Memory B cell (primary cell): Measurements from ENCODE around the gene RHOB.

Experiments
- ATAC-seq: fragments of 150-1000 bp; cut with Tn5 transposase; 2 replicates; pipeline ENCODE4 v1.10.0; 2021; ENCODE audit warnings: low read depth, mild to moderate bottlenecking, moderate library complexity
- DNase-seq, 2 donors: peaks; one replicate each; pipeline ENCODE4 v3.0.0; 2022; ENCODE audit warnings: low spot score in 2 of 2
- H3K27ac Mint-ChIP-seq: one replicate; pipeline ENCODE4 v1.8.0; 2022; ENCODE audit warnings: mild to moderate bottlenecking, moderate library complexity, mixed read lengths
- H3K27me3 Mint-ChIP-seq: one replicate; pipeline ENCODE4 v1.8.0; 2022; ENCODE audit warnings: mixed read lengths
- H3K36me3 Mint-ChIP-seq: one replicate; pipeline ENCODE4 v1.8.0; 2022; ENCODE audit warnings: mild to moderate bottlenecking, mixed read lengths
- H3K4me1 Mint-ChIP-seq: one replicate; pipeline ENCODE4 v1.8.0; 2022; ENCODE audit warnings: mixed read lengths
- H3K4me3 Mint-ChIP-seq: one replicate; pipeline ENCODE4 v1.8.0; 2022; ENCODE audit warnings: mild to moderate bottlenecking, moderate library complexity, mixed read lengths
- H3K9me3 Mint-ChIP-seq: one replicate; pipeline ENCODE4 v1.8.0; 2022; ENCODE audit warnings: mixed read lengths

RHOB gene

DNA sequence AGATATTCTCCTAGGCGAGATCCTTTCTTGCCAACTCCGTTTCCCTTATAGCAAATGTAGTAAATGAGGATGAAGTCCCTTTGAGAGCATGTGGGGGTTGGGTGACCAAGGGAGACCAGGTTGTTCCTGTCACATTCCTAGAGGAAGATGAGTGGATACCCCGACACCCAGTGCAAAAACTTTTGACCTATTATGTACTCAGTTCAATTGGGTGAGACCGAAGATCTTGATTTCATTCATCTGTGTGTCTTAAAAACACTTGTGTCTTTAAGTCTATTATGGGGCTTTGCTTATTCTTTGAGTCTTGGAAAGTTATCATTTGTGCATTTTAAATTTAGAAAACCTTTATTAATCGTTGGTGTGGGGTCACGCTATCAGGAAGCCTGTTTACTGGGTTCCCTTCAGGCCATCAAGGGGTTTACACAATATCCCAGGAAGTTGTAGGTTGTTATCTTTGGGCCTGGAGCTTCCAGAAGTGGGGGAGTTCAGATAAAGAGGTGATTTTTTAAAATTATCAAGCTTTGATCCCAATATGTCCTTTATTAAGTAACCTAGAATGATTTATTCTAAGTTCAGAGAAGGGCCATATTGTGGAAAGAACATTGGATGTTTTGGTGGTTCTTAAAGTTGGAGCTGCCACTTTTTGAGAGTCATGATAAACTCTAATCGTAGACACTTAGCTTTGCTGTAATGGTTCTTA lies 2.8 kb downstream of the RHOB start:
- ATAC-seq = no peak
- Mint-ChIP-seq H3K4me3 (no peak overlapping the region), H3K9me3 (no peaks in the 10 kb centered on the region), H3K27me3 (peaks cover 6% of the 10 kb centered on the region), H3K36me3 (no peaks in the 10 kb centered on the region), H3K4me1 (peaks cover 2% of the 10 kb centered on the region), H3K27ac (no peak overlapping the region)
- no peak for DNase-seq

DNA sequence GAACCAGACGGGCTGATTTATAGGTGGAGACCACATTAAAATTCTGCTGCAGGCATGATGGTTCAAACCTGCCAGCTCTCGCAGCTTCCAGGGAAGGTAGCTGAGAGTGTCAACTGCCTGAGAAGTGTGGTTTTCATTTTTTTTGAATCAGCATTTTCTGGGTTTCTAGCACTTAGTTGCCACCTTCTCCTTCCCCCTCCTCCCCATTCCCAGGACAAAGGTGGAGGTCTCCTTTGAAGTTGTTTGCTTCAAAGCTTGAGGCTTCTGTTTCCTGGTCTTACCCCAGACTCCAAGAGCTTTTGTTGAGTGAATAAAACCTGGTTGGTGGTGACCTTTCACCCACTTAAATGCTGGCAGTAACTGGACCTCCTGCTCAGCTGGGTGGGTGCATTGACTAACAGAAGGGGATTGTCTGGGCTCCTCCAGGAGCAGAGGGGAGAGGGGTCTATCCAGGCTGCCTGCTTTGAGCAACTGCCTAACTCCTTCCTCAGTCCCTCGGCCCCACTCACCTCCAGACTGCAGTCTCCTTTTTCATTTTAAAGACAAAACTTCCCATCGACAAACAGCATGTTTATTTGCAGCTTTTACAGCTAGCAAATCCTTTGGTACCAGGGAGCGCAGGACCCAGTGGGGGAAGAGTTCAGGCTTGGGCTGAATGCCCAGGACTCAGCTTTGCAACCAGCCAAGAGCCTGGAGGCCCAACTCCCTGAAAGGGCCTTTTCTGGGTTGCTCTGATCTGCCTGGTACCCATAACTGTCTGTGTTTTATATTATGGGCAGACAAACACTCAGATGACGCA lies 3.5 kb downstream of the RHOB start:
- Mint-ChIP-seq H3K9me3 (no peaks in the 10 kb centered on the region), H3K27ac (no peak overlapping the region), H3K4me1 (peaks cover 2% of the 10 kb centered on the region), H3K27me3 (peaks cover 7% of the 10 kb centered on the region), H3K4me3 (no peak overlapping the region), H3K36me3 (no peaks in the 10 kb centered on the region)
- DNase-seq (no peak), ATAC-seq (no peak)

DNA sequence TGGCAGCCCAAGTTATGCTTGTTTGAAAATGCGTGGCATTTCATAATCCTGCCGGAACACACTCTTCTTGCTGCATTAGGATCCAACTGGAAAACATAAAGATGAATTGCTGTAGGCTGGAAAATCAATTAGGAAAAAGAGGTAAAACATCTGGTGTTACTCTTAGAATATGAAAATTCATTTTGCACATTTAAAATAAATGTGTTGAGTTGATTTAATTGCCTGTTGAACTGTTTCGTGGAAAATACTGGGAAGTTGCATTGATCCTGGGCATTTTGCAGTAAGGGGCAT lies 4.1 kb downstream of the RHOB start:
- peaks cover 9% of the 10 kb centered on the region for H3K27me3 Mint-ChIP-seq
- H3K4me3 Mint-ChIP-seq = no peak overlapping the region
- H3K27ac Mint-ChIP-seq = no peak overlapping the region
- no peaks in the 10 kb centered on the region for H3K36me3 Mint-ChIP-seq
- no peak for DNase-seq
- no peaks in the 10 kb centered on the region for H3K9me3 Mint-ChIP-seq
- no peak for ATAC-seq
- H3K4me1 Mint-ChIP-seq = peaks cover 2% of the 10 kb centered on the region

DNA sequence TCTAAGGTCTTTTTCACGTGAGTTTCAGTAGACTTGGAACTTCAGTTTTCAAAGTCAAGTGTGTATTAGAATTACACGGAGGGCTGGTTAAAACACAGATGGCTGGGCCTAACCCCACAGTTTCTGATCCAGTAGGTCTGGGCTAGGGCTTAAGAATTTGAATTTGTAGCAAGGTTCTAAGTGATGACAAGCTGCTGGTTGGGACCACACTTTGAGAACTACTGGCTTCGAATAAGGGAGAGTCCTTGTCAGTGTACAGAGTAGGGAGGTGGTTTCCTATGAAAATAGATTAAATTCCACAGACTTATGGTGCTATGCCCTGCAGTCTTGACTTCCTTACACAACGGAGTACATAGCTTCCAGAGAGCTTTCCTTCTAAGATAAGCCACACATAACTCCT lies 4.5 kb downstream of the RHOB start:
- no peak for DNase-seq
- no peaks in the 10 kb centered on the region for H3K36me3 Mint-ChIP-seq
- peaks cover 2% of the 10 kb centered on the region for H3K4me1 Mint-ChIP-seq
- no peak overlapping the region for H3K27ac Mint-ChIP-seq
- H3K4me3 Mint-ChIP-seq = no peak overlapping the region
- ATAC-seq = no peak
- no peaks in the 10 kb centered on the region for H3K9me3 Mint-ChIP-seq
- H3K27me3 Mint-ChIP-seq = peaks cover 9% of the 10 kb centered on the region

DNA sequence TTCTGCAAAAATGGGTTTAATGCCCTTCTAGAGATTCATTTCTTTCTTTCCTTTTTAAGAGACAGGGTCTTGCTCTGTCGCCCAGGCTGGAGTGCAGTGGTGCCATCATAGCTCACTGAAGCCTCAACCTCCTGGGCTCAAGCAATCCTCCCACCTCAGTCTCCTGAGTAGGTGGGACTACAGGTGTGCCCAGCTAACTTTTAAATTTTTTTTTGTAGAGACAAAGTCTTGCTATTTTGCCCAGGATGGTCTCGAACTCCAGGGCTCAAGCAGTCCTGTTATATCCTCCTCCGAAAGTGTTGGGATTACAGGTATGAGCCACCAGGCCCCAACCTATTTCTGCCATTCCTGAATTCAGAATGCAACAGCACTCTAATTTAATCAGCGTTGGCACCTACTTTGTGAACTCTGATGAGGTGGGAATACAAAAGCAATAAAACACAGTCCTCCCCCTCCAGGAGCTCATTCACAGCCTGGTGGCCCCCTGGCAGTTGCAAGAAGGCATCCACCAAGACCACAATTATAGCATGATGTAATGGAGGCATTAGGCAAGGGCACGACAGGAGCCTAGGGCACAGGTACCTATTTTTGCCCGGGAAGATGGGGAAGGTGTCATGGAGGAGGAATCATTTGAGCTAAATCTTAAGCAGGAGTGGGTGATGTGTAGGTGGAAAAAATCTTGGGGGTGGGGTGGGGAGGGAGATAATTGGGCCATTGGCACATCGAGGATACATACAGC lies 5.1 kb downstream of the RHOB start:
- Mint-ChIP-seq H3K4me1 (peaks cover 2% of the 10 kb centered on the region), H3K36me3 (no peaks in the 10 kb centered on the region), H3K9me3 (no peaks in the 10 kb centered on the region), H3K27ac (no peak overlapping the region), H3K4me3 (no peak overlapping the region), H3K27me3 (peaks cover 9% of the 10 kb centered on the region)
- ATAC-seq = no peak
- no peak for DNase-seq

DNA sequence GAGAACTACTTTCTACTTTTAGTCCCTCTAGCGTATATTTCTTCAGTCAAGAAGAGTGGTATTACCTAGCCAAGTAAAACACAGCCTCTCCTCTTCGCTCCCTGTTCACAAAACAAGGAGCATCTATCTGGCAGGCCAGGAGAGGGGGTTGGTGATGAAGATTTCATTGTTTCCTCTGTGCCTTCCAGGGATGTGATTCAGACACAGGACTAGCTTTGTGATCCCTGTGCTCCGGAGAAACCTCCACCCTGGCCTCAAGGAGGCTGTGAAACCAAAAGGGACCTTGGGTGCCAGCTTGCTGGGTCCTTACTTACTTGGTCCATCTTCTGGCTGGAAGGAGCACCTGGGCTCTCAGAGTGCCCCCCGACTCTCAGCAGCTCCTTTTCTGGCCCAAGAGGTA lies 5.7 kb downstream of the RHOB start:
- H3K27ac Mint-ChIP-seq = no peak overlapping the region
- no peaks in the 10 kb centered on the region for H3K36me3 Mint-ChIP-seq
- peaks cover 2% of the 10 kb centered on the region for H3K4me1 Mint-ChIP-seq
- H3K9me3 Mint-ChIP-seq = no peaks in the 10 kb centered on the region
- no peak overlapping the region for H3K4me3 Mint-ChIP-seq
- DNase-seq = no peak
- ATAC-seq = no peak
- H3K27me3 Mint-ChIP-seq = peaks cover 9% of the 10 kb centered on the region

DNA sequence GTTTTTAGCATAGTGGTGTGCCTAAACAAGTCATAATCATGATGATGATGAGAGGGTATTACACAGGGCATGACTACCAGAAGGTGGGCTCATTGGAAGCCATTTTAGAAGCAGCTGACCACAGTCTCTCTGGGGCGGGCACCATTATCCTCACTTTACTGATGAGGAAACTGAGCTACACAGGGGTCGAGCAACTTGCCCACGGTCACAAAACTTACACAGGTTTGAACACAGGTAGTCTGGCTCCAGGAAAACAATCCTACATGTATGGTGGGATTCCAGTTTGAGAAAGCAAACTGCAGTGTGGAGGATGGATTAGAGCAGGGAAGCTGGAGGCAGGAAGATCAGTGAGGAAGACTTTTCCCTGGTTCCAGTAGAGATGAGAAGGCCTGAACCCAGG lies 6.2 kb downstream of the RHOB start:
- H3K9me3 Mint-ChIP-seq = no peaks in the 10 kb centered on the region
- ATAC-seq = no peak
- H3K4me1 Mint-ChIP-seq = no peaks in the 10 kb centered on the region
- DNase-seq = no peak
- no peaks in the 10 kb centered on the region for H3K36me3 Mint-ChIP-seq
- H3K27me3 Mint-ChIP-seq = peaks cover 9% of the 10 kb centered on the region
- no peak overlapping the region for H3K4me3 Mint-ChIP-seq
- no peak overlapping the region for H3K27ac Mint-ChIP-seq

DNA sequence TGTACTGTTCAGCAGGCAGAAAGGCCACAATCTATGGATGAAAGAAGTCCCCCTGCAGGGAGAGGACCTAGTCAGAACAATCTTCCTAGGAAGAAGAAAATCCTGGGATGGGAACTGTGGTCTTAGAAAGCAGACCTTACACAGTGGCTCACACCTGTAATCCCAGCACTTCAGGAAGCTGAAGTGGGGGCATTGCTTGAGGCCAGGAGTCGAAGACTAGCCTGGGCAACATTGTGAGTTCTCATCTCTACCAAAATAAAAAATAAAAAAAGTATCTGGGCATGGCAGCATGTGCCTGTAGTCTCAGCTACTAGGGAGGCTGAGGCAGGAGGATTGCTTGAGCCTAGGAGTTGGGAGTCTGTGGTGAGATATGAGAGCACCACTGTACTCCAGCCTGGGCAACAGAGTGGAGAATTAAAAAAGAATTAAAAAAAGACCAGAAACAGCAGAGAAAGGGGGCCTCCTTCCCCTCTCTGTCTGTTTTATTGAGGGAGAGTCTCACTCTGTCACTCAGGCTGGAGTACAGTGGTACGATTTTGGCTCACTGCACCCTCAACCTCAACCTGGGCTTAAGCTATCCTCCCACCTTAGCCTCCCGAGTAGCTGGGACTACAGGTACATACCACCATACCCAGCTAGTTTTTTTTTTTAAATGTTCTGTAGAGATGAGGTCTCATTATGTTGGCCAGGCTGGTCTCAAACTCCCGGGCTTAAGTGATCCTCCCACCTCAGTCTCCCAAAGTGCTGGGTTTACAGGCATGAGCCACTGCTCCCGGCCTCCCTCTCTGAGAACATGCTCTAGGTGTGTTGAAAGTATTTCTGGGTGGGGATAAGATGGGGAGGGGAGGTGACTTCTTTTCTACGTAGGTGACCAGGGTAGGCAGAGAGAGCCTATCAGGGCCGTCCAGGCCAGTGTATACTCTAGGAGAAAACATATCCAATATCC lies 7.4 kb downstream of the RHOB start:
- H3K9me3 Mint-ChIP-seq = no peaks in the 10 kb centered on the region
- ATAC-seq (no peak), DNase-seq (no peak)
- no peak overlapping the region for H3K27ac Mint-ChIP-seq
- peaks cover 9% of the 10 kb centered on the region for H3K27me3 Mint-ChIP-seq
- H3K4me3 Mint-ChIP-seq = no peak overlapping the region
- H3K36me3 Mint-ChIP-seq = no peaks in the 10 kb centered on the region
- H3K4me1 Mint-ChIP-seq = no peaks in the 10 kb centered on the region

DNA sequence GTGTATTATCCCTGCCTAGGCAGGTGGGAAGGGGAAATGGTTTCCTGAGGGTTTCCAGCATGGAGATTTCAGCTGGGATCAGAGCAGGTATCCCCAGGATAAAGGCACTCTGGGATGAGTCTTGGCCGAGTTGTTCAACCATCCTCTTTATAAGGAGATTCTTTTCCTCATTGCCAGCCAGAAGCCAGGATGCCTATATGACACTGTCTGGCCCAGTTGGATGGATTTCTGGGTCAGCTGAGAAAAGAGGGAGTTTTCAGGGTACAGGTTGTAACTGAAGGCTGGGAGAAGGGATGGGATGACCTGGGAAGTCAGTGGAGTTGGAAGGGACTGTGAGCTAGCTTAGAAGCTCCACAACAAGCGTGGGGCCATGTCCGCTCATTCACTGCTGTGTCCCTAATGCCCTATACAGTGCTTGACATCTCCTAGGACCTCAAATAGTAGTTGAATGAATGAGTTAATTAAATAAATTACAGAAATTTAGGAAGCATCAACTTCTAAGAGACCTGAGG lies 8.3 kb downstream of the RHOB start:
- Mint-ChIP-seq H3K9me3 (peaks cover 3% of the 10 kb centered on the region), H3K27ac (no peak overlapping the region), H3K36me3 (no peaks in the 10 kb centered on the region), H3K4me1 (no peaks in the 10 kb centered on the region), H3K27me3 (peaks cover 13% of the 10 kb centered on the region), H3K4me3 (no peak overlapping the region)
- no peak for DNase-seq
- no peak for ATAC-seq

DNA sequence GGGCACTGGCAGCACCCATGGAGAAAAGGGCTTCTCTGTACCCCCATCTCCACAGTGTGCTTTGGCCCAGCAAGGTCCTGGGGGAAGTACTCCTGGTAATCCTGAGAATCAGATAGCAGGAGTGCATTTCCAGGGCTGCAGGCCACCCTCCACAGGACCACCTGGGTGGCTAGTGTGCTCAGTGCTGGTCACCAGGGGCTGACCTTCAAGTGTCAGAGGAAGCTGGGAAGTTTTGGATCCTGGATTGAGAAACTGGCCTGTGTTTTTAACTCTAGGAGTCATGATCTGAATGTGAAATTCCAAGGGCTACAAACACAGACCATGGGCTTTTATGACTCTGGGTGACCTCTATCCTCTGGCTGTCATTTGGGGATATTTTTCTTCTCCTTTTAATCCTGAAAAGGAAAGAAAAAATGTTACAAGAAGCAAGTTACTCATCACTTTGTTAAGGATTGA lies 9.3 kb downstream of the RHOB start:
- Mint-ChIP-seq H3K27ac (no peak overlapping the region), H3K36me3 (no peaks in the 10 kb centered on the region), H3K4me3 (no peak overlapping the region), H3K9me3 (peaks cover 3% of the 10 kb centered on the region), H3K4me1 (no peaks in the 10 kb centered on the region), H3K27me3 (peaks cover 14% of the 10 kb centered on the region)
- no peak for ATAC-seq
- no peak for DNase-seq

DNA sequence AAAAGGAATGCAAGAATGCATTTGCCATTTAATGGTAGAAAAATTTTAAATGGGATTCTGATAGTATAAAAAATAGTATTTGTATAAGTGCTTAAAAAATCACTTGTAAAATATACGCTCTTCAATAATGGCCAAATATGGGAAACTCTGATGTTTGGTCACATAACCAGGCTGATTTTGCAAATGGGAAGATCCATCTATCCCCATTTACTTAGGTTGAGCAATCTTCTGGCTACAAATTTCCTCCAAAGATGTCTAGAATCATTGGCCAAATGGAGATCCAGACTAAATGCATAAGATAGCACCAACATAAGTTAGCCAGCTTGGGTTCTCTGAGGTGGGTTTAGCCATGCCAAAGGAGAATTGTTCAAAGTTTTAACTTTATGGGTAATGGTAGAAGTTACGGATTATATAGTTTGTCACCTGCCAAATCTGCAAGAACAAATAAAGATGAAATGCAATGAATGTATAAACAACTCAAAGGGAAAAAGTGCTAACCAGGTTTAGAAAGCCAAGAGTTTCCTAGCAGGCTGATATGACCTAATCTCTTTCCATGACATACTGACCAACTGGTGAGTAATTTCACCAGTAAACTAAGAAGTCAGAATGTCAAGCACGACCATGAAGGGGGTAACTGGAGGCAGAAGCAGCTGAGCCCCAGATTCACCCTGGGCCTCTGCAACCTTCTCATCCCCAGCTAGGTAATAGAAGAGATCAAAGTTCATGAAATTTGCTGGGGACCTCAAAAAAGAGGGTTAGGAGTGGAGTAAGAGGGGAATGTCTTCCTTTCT lies 10.0 kb downstream of the RHOB start:
- no peaks in the 10 kb centered on the region for H3K4me1 Mint-ChIP-seq
- no peaks in the 10 kb centered on the region for H3K36me3 Mint-ChIP-seq
- no peak overlapping the region for H3K4me3 Mint-ChIP-seq
- ATAC-seq (no peak), DNase-seq (no peak)
- H3K27ac Mint-ChIP-seq = no peak overlapping the region
- peaks cover 14% of the 10 kb centered on the region for H3K27me3 Mint-ChIP-seq
- H3K9me3 Mint-ChIP-seq = peaks cover 3% of the 10 kb centered on the region

DNA sequence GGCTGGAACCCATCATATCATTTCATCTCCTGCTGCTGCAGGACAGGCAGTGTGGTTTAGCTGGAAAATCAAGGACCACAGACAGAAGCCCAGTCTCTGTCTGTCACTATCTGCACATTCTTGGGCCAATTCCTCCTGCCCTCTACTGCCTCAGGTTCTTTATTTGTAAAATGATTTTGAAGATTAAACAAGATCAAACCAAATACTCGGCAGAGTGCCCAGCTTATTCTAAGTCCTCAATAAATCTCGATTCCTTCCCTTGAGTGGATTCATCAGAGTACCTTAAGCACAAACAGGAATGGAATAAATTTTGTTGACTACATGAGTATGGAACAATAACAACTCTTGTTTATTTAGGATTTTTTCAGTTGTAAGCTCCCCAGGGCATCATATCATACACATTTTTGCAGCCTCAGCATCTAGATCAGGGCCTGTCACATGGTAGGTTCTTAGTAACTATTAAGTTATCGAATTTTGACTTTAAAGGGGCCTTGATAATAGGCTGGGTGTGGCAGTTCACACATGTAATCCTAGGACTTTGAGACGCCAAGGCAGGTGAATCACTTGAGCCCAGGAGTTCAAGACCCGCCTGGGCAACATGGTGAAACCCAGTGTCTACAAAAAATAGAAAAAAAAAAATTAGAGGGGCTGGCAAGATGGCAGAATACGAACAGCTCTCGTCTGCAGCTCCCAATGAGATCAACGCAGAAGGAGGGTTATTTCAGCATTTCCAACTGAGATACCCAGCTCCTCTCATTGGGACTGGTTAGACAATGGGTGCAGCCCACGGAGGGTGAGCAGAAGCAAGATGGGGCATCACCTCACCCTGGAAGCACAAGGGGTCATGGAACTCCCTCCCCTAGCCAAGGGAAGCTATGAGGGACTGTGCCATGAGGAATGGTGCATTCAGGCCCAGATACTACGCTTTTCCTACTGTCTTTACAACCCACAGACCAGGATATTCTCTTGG lies 11.1 kb downstream of the RHOB start:
- Mint-ChIP-seq H3K36me3 (no peaks in the 10 kb centered on the region), H3K27me3 (peaks cover 12% of the 10 kb centered on the region), H3K4me1 (no peaks in the 10 kb centered on the region), H3K4me3 (no peak overlapping the region), H3K9me3 (peaks cover 3% of the 10 kb centered on the region), H3K27ac (no peak overlapping the region)
- DNase-seq = no peak
- no peak for ATAC-seq
